ENCODE results near the gene ANKLE1.

GRCh38 chr19:17312189-17313113 lies 30.8 kb downstream of the ANKLE1 start:
- no peak for TF ChIP-seq REST (IDR thresholded peaks at IDR 0.05; ENCODE audit: low read depth, low read length)
- no peak for TF ChIP-seq CTCF (IDR thresholded peaks at IDR 0.05)
- no peak for TF ChIP-seq TAF1 (IDR thresholded peaks at IDR 0.05; ENCODE audit: borderline replicate concordance, low read depth, low read length)
- no peak for TF ChIP-seq MAX (IDR thresholded peaks at IDR 0.05; ENCODE audit: low read depth)
- TF ChIP-seq JUND (IDR thresholded peaks at IDR 0.05) = no peak
- TF ChIP-seq PBX3 (IDR thresholded peaks at IDR 0.05) = no peak
- no peak for TF ChIP-seq POLR2AphosphoS5 (IDR thresholded peaks at IDR 0.05; ENCODE audit: low read depth, low read length)
- no peak for TF ChIP-seq RXRA (IDR thresholded peaks at IDR 0.05; ENCODE audit: borderline replicate concordance, low read depth)
- no peak for TF ChIP-seq YY1 (IDR thresholded peaks at IDR 0.05; ENCODE audit: low read depth)
- no peak for TF ChIP-seq RFX5 (IDR thresholded peaks at IDR 0.05; ENCODE audit: low read length)

Measured in SK-N-SH (cell line).